EL (cell line): ENCODE measurements around the gene ZC2HC1B.
A peak's percentile ranks its signal among the peaks of the same experiment; 100 is the strongest.

Source experiments
- DNase-seq: peaks from one replicate; pipeline ENCODE4 v3.0.0-alpha.2; 2016

ZC2HC1B gene

GRCh38 chr6:143963158-143963919 lies 99.1 kb downstream of the ZC2HC1B start:
- no peak for DNase-seq

- DNase-seq, result no peak
Measured at GRCh38 chr6:143964674-143965081, 100.4 kb downstream of the ZC2HC1B start.

GRCh38 chr6:143965503-143966171 lies 101.4 kb downstream of the ZC2HC1B start:
- DNase-seq, result peak; percentile 53

GRCh38 chr6:143966312-143966711 lies 102.0 kb downstream of the ZC2HC1B start:
- no peak for DNase-seq

- no peak for DNase-seq
Measured at GRCh38 chr6:143967706-143968376, 103.6 kb downstream of the ZC2HC1B start.

GRCh38 chr6:143969077-143969476 lies 104.8 kb downstream of the ZC2HC1B start:
- DNase-seq, result no peak

- no peak for DNase-seq
Measured at GRCh38 chr6:143970456-143971218, 106.4 kb downstream of the ZC2HC1B start.

GRCh38 chr6:143971482-143972205 lies 107.4 kb downstream of the ZC2HC1B start:
- no peak for DNase-seq

- DNase-seq, result no peak
Measured at GRCh38 chr6:143973097-143973966, 109.1 kb downstream of the ZC2HC1B start.

- no peak for DNase-seq
Measured at GRCh38 chr6:143974089-143974488, 109.8 kb downstream of the ZC2HC1B start.

GRCh38 chr6:143976806-143977349 lies 112.6 kb downstream of the ZC2HC1B start:
- no peak for DNase-seq

GRCh38 chr6:143980921-143981320 lies 116.6 kb downstream of the ZC2HC1B start:
- DNase-seq, result no peak

GRCh38 chr6:143982968-143983367 lies 118.7 kb downstream of the ZC2HC1B start:
- no peak for DNase-seq

- DNase-seq, result no peak
Measured at GRCh38 chr6:143984666-143985065, 120.4 kb downstream of the ZC2HC1B start.

GRCh38 chr6:143986463-143987065 lies 122.3 kb downstream of the ZC2HC1B start:
- DNase-seq, result no peak
